Measurements from ENCODE around the gene ANXA7.
A peak's percentile ranks its signal among the peaks of the same experiment; 100 is the strongest.
"Not testable (repeated sequence)": the region's sequence is repeated elsewhere in the genome, so short reads cannot be mapped to it uniquely, and the experiment has no call there.

ANXA7 gene

DNA sequence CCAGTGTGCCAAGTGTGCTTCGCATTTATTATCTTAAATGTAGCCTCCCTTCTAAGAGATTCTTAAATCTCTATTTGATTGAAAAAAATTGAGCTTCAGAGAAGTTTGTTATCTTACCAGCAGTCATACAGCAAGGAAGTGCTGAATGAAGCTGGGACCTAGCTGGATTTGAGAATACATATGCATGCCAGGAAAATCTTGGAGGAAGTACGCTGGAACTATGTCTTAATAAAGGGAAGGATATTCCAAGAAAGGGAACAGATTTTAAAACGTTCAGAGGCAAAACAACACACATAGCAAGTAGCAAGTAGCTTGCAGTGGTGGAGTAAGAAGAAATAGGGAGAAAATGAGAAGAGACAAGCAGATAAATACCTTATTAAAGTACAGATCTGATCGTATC, 56.7 kb downstream of the ANXA7 start:
- DNase-seq, result no peak
- intact Hi-C loops (cut with DNase I), result loop anchor here (10.0 kb wide), 1 partner anchor 92 kb away; no protein-coding TSS in a partner anchor

DNA sequence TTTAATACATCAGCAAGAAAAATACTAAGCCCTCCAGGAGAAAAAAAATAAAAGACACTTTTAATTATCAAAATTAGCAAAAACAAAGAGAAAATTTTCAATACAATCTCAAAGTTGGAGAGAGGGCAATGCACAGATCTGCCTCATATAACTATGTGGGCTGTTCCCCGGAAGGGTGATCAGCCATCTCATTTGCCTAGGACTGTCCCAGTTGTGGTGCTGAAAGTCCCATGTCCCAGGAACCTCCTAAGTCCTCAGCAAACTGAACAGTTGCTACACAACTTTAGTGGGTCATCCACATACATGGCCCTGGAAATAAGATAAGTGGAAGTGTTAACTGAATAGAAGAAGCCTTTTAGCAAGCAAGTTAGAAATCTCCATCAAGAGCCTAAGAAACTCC, 69.6 kb downstream of the ANXA7 start:
- DNase-seq, result no peak
- intact Hi-C loops (cut with DNase I), result no loop called here

GRCh38 chr10:73340121-73340520, 73.7 kb downstream of the ANXA7 start:
- intact Hi-C loops (cut with DNase I), result no loop called here
- DNase-seq, result peak in 1 of 10 donors; percentile 16

DNA sequence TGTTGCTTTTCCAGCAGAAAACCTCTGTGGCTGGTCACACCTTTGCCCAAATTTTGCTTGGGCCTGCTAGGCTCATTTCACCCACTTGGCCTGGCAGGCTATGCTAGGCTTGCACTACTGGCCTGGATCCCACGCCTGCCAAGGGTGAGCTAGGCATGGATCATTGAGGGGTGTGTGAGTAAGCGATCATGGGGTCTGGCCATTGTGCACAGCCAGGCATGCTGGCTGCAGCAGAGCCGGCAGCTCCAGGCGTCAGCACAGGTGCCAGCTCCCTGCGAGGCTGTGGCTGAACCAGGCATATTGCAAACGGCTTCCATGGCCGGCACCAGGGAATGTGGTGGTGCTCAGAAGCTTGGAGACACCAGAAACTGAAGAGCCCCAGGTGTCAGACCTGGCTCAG, 74.4 kb downstream of the ANXA7 start:
- intact Hi-C loops (cut with DNase I), result no loop called here

GRCh38 chr10:73338801-73339368, 75.0 kb downstream of the ANXA7 start:
- no peak for DNase-seq

More for the DNA sequence above, 74.4 kb downstream of the ANXA7 start:
- DNase-seq, result peak in 9 of 10 donors; percentile 19 to 91 (median 36)

GRCh38 chr10:73333202-73333601, 80.7 kb downstream of the ANXA7 start:
- intact Hi-C loops (cut with DNase I), result no loop called here
- DNase-seq, result no peak

More at GRCh38 chr10:73338801-73339368, 75.0 kb downstream of the ANXA7 start:
- intact Hi-C loops (cut with DNase I), result no loop called here

DNA sequence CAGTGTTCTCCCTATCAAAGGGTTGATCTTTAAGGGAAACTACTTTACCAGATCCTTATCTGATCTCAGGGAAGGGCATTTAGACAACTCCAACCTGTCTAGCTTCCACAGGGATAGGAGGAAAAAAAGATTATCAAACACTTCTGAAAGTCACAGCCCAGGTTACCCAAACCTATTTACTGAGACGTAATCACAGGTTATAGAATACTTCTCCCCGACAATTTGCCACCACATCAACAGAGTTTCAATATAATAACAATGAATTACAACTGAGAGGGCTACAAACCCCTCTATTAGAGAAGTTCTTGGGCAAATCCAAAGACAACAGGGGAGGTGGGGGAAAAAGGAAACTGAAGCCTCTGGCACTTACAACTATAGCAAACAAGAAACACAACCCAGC, 81.5 kb downstream of the ANXA7 start:
- intact Hi-C loops (cut with DNase I), result no loop called here
- no peak for DNase-seq

DNA sequence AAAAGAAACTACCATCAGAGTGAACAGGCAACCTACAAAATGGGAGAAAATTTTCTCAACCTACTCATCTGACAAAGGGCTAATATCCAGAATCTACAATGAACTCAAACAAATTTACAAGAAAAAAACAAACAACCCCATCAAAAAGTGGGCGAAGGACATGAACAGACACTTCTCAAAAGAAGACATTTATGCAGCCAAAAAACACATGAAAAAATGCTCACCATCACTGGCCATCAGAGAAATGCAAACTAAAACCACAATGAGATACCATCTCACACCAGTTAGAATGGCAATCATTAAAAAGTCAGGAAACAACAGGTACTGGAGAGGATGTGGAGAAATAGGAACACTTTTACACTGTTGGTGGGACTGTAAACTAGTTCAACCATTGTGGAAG, 85.3 kb downstream of the ANXA7 start:
- intact Hi-C loops (cut with DNase I); DNase-seq: not testable (repeated sequence)

DNA sequence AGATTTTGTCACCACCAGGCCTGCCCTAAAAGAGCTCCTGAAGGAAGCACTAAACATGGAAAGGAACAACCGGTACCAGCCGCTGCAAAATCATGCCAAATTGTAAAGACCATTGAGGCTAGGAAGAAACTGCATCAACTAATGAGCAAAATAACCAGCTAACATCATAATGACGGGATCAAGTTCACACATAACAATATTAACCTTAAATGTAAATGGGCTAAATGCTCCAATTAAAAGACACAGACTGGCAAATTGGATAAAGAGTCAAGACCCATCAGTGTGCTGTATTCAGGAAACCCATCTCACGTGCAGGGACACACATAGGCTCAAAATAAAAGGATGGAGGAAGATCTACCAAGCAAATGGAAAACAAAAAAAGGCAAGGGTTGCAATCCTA, 88.6 kb downstream of the ANXA7 start:
- intact Hi-C loops (cut with DNase I); DNase-seq: not testable (repeated sequence)
